Gastroesophageal sphincter (tissue), 4 donors: ENCODE measurements around the gene PRKCD. TPM values are rescaled to one million over a fixed set of nuclear protein-coding genes. Genes with fewer than 3 reads are reported as not detected.

Experiments
- ATAC-seq: fragments of 150-250 bp; one replicate; pipeline ENCODE4 v1.9.1; 2016; ENCODE audit warnings: mild to moderate bottlenecking, moderate library complexity
- H3K27ac ChIP-seq, 4 donors: fragments of 200-600 bp; sonication (generic) in 3 of 4; 1 replicate in 3 of 4; 2 replicates in 1 of 4; pipeline ENCODE4 v1.5.1; 2016 to 2019
- H3K27me3 ChIP-seq: fragments of 200-600 bp; sonication (generic); one replicate; pipeline ENCODE4 v1.5.1; 2019
- H3K36me3 ChIP-seq, 2 donors: fragments of 200-600 bp; sonication (generic); one replicate each; pipeline ENCODE4 v1.5.1; 2019; ENCODE audit warnings: control low read depth in 1 of 2
- H3K4me1 ChIP-seq, 3 donors: fragments of 200-600 bp; sonication (generic); 1 replicate in 2 of 3; 2 replicates in 1 of 3; pipeline ENCODE4 v1.5.1; 2016 to 2019; ENCODE audit warnings: control low read depth in 2 of 3
- H3K4me3 ChIP-seq, 2 donors: fragments of 200-600 bp; sonication (generic); one replicate each; pipeline ENCODE4 v1.5.1; 2019; ENCODE audit warnings: mild to moderate bottlenecking in 1 of 2, moderate library complexity in 1 of 2
- H3K9me3 ChIP-seq, 3 donors: fragments of 200-600 bp; sonication (generic); one replicate each; pipeline ENCODE4 v1.5.1; 2017 to 2019; ENCODE audit warnings: control low read depth in 2 of 3
- EP300 ChIP-seq: sonication (generic); formaldehyde crosslinking; IDR thresholded peaks from one replicate; pipeline ENCODE4 v1.6.1; 2017; ENCODE audit warnings: antibody characterized with exemption, mild to moderate bottlenecking
- POLR2A ChIP-seq, 2 donors: fragments of 450-650 bp; IDR thresholded peaks; one replicate each; pipeline ENCODE4 v1.6.1; 2017; ENCODE audit warnings: antibody characterized with exemption in 2 of 2, mild to moderate bottlenecking in 2 of 2, moderate library complexity in 1 of 2
- POLR2AphosphoS5 ChIP-seq: sonication (generic); formaldehyde crosslinking; IDR thresholded peaks from one replicate; pipeline ENCODE4 v1.6.1; 2017; ENCODE audit warnings: antibody characterized with exemption
- WGBS, 2 donors: methylation state at CpG; one replicate each; pipeline ENCODE4 v1.1.5; 2018; ENCODE audit warnings: low coverage in 1 of 2; 5-methylcytosine and 5-hydroxymethylcytosine counted together
- total RNA-seq, 4 donors: library from RNA; depleted of rRNA; stranded (reverse); fragments of >200 nt; gene quantifications; one replicate each; pipeline ENCODE4 v1.1.0, GENCODE V29; 2016
- TF ChIP-seq, protein P1 (sequence below), 4 experiments: fragments of 200-600 bp in 2 of 4; fragments of 450-650 bp in 2 of 4; sonication (generic) in 1 of 4; IDR thresholded peaks; one replicate each; pipeline ENCODE4 v1.5.1; 2017 to 2019; ENCODE audit warnings: antibody characterized with exemption in 4 of 4, mild to moderate bottlenecking in 2 of 4, moderate library complexity in 2 of 4

PRKCD gene
- total RNA-seq, 4 donors from 2014 or later: 5.5 to 10.1 (median 7.6) TPM

DNA sequence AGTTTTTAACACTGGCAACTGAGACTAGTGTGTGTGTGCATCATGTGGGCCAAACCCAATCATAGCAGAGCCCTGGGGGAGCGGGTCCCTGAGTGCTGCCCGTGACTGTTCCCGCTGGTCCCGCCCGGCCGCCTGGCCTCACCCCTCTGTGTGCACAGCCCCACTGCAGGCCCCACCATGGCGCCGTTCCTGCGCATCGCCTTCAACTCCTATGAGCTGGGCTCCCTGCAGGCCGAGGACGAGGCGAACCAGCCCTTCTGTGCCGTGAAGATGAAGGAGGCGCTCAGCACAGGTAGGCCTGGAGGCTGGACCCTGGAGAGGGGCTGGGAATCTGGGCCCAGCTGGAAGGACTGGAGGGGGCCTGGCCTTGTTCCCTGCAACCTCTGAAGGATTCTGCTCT lies 17.2 kb downstream of the PRKCD start:
- ATAC-seq: no peak
- Histone ChIP-seq H3K4me3 (no peak overlapping the region), H3K27ac (no peak overlapping the region), H3K4me1 (no peaks in the 10 kb centered on the region), H3K27me3 (no peaks in the 10 kb centered on the region), H3K9me3 (no peaks in the 10 kb centered on the region), H3K36me3 (peaks cover 0 to 80% of the 10 kb centered on the region in 2 donors)
- TF ChIP-seq, protein P1, sequence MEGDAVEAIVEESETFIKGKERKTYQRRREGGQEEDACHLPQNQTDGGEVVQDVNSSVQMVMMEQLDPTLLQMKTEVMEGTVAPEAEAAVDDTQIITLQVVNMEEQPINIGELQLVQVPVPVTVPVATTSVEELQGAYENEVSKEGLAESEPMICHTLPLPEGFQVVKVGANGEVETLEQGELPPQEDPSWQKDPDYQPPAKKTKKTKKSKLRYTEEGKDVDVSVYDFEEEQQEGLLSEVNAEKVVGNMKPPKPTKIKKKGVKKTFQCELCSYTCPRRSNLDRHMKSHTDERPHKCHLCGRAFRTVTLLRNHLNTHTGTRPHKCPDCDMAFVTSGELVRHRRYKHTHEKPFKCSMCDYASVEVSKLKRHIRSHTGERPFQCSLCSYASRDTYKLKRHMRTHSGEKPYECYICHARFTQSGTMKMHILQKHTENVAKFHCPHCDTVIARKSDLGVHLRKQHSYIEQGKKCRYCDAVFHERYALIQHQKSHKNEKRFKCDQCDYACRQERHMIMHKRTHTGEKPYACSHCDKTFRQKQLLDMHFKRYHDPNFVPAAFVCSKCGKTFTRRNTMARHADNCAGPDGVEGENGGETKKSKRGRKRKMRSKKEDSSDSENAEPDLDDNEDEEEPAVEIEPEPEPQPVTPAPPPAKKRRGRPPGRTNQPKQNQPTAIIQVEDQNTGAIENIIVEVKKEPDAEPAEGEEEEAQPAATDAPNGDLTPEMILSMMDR (IDR thresholded peaks at IDR 0.05): no peak
- no peak for TF ChIP-seq POLR2AphosphoS5
- no peak for TF ChIP-seq POLR2A (IDR thresholded peaks at IDR 0.05)
- TF ChIP-seq EP300: no peak
- WGBS, 2 donors: no CpG with 5 or more reads among the region's 15 CpGs

DNA sequence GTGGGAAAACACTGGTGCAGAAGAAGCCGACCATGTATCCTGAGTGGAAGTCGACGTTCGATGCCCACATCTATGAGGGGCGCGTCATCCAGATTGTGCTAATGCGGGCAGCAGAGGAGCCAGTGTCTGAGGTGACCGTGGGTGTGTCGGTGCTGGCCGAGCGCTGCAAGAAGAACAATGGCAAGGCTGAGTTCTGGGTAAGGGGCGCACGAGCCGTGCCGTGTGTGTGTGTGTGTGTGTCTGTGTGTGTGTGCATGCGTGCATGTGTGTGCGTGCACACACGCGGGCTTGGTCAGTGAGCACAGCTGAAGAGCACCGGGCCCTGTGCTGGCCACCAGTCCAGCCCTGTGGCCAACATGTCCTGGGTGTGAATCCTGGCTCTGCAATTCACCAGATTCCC lies 18.6 kb downstream of the PRKCD start:
- no peak for ATAC-seq
- Histone ChIP-seq H3K36me3 (peaks cover 0 to 82% of the 10 kb centered on the region in 2 donors), H3K9me3 (no peaks in the 10 kb centered on the region), H3K4me1 (no peaks in the 10 kb centered on the region), H3K27ac (no peak overlapping the region), H3K4me3 (no peak overlapping the region), H3K27me3 (no peaks in the 10 kb centered on the region)
- TF ChIP-seq, protein P1 (IDR thresholded peaks at IDR 0.05): no peak
- no peak for TF ChIP-seq EP300
- no peak for TF ChIP-seq POLR2A (IDR thresholded peaks at IDR 0.05)
- no peak for TF ChIP-seq POLR2AphosphoS5
- 90 to 93% methylated on average over 2 to 3 of the region's 20 CpGs for WGBS, 2 donors

DNA sequence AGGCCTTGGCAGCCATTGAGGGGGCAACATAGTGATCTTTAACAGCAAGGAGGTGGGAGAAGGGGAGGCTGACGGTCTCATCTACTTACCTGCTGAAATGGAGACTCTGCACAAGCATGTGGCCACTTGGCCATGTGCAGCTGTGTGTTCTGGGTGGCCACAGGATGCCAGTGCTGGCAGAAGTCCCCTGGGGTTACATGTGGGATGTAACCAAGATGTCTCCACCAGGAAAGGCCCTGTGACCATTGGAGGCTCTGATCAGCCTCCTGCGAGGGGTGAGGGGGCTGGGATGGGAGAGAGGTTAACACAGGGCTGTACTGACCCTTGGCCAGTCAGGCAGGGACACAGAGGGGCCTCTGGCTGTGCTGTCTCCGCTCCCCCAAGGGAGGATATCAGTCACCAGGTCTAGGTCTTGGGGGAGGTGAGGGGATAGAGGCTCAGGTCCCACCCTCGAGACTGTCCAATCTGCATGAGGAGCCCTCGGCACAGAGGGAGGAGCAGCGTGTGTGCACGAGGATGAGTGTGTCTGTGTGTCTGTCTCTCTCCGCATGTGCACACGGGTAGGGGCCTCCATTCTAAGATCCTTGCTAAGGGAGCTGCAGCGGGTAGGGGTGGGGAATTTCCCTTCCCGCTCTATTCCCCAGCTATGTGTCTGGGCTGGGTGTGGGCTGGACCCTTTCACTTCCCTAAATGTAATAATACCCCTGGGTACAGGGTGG lies 19.5 kb downstream of the PRKCD start:
- H3K36me3 ChIP-seq: peaks cover 0 to 82% of the 10 kb centered on the region in 2 donors
- no peaks in the 10 kb centered on the region for H3K9me3 ChIP-seq
- no peak overlapping the region for H3K27ac ChIP-seq
- ATAC-seq: no peak
- no peaks in the 10 kb centered on the region for H3K27me3 ChIP-seq
- WGBS, 2 donors: 88% methylated on average over 3 of the region's 11 CpGs; no CpG with 5 or more reads in 1 of the 2 donors
- no peaks in the 10 kb centered on the region for H3K4me1 ChIP-seq
- no peak for TF ChIP-seq EP300
- TF ChIP-seq, protein P1 (IDR thresholded peaks at IDR 0.05): no peak
- TF ChIP-seq POLR2AphosphoS5: no peak
- TF ChIP-seq POLR2A (IDR thresholded peaks at IDR 0.05): no peak
- H3K4me3 ChIP-seq: no peak overlapping the region

DNA sequence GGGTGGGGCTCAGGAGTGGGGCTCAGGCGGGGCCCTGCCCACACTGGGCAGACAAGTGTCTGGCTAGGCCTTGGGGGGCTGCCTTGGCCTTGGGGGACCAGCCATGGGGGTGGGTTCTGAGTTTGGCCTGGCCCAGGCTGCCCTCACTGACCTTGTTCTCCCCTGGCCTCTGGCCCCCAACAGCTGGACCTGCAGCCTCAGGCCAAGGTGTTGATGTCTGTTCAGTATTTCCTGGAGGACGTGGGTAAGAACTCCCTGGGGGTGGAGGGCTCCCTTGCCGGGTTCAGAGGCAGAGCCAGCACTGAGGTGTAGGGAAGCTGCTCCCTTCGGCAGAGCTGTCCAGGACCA lies 20.0 kb downstream of the PRKCD start:
- Histone ChIP-seq H3K36me3 (peaks cover 0 to 82% of the 10 kb centered on the region in 2 donors), H3K4me3 (no peak overlapping the region), H3K27me3 (no peaks in the 10 kb centered on the region), H3K4me1 (no peaks in the 10 kb centered on the region), H3K27ac (no peak overlapping the region), H3K9me3 (no peaks in the 10 kb centered on the region)
- ATAC-seq: no peak
- TF ChIP-seq POLR2AphosphoS5 (no peak), POLR2A (IDR thresholded peaks at IDR 0.05) (no peak), EP300 (no peak)
- TF ChIP-seq, protein P1 (IDR thresholded peaks at IDR 0.05): no peak
- WGBS, 2 donors: no CpG with 5 or more reads among the region's 4 CpGs

DNA sequence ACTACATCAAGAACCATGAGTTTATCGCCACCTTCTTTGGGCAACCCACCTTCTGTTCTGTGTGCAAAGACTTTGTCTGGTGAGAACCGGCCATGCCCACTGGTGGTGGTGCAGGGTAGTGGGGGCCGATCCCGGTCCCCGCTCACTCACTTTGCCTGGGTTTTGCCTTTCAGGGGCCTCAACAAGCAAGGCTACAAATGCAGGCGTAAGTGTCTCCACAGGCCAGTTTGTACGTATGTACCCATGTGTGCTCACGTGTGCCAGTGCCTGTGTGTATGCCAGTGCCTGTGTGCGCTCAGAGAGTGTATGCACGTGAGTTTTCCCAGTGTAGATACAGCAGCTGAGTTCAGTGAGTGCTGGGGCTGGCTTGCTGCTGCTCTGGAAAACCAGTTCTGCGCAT lies 20.5 kb downstream of the PRKCD start:
- TF ChIP-seq POLR2AphosphoS5: no peak
- TF ChIP-seq POLR2A (IDR thresholded peaks at IDR 0.05): no peak
- TF ChIP-seq EP300: no peak
- TF ChIP-seq, protein P1 (IDR thresholded peaks at IDR 0.05): no peak
- no peak overlapping the region for H3K4me3 ChIP-seq
- peaks cover 0 to 86% of the 10 kb centered on the region in 2 donors for H3K36me3 ChIP-seq
- no peak overlapping the region for H3K27ac ChIP-seq
- H3K9me3 ChIP-seq: no peaks in the 10 kb centered on the region
- 83 to 97% methylated on average over 1 to 5 of the region's 11 CpGs for WGBS, 2 donors
- no peaks in the 10 kb centered on the region for H3K4me1 ChIP-seq
- no peaks in the 10 kb centered on the region for H3K27me3 ChIP-seq
- ATAC-seq: no peak
